Esophagus squamous epithelium (tissue), 5 donors: ENCODE measurements around the gene DCC. TPM values are rescaled to one million over a fixed set of nuclear protein-coding genes. Genes with fewer than 3 reads are reported as not detected.

Experiments used
- DNase-seq: peaks from one replicate; lab custom pipeline; 2025; lab: John Stamatoyannopoulos, UW
- H3K27ac ChIP-seq, 4 donors: fragments of 200-600 bp; sonication (generic); one replicate each; pipeline ENCODE4 v1.5.1; 2016 to 2019; ENCODE audit warnings: mild to moderate bottlenecking in 1 of 4
- H3K27me3 ChIP-seq, 4 donors: fragments of 200-600 bp; sonication (generic); 1 replicate in 3 of 4; 2 replicates in 1 of 4; pipeline versions ENCODE4 v1.5.1 to v1.6.0; 2017 to 2021; ENCODE audit warnings: antibody characterized with exemption in 1 of 4
- H3K36me3 ChIP-seq, 3 donors: fragments of 200-600 bp; sonication (generic); one replicate each; pipeline ENCODE4 v1.5.1; 2016 to 2019
- H3K4me1 ChIP-seq, 3 donors: fragments of 200-600 bp; sonication (generic); one replicate each; pipeline ENCODE4 v1.5.1; 2017 to 2019
- H3K4me3 ChIP-seq, 4 donors: fragments of 200-600 bp; sonication (generic); 1 replicate in 3 of 4; 2 replicates in 1 of 4; pipeline ENCODE4 v1.5.1; 2016 to 2019; ENCODE audit warnings: mild to moderate bottlenecking in 2 of 4, moderate library complexity in 1 of 4
- H3K9me3 ChIP-seq, 3 donors: fragments of 200-600 bp; sonication (generic); one replicate each; pipeline ENCODE4 v1.5.1; 2016 to 2019
- CTCF ChIP-seq, 6 experiments: fragments of 450-650 bp in 4 of 6; fragments of 200-600 bp in 2 of 6; sonication (generic) in 2 of 6; IDR thresholded peaks; one replicate each; pipeline ENCODE4 v1.5.1; 2016 to 2019; ENCODE audit warnings: antibody characterized with exemption in 6 of 6, mild to moderate bottlenecking in 4 of 6, moderate library complexity in 4 of 6
- POLR2A ChIP-seq, 4 donors: fragments of 450-650 bp; IDR thresholded peaks; one replicate each; pipeline ENCODE4 v1.6.1; 2017; ENCODE audit warnings: antibody characterized with exemption in 4 of 4, mild to moderate bottlenecking in 4 of 4, moderate library complexity in 3 of 4
- WGBS, 2 donors: methylation state at CpG; one replicate each; pipeline ENCODE4 v1.1.5; 2018; 5-methylcytosine and 5-hydroxymethylcytosine counted together
- intact Hi-C: fragments of 100-400 bp; cut with DNase I; formaldehyde crosslinking; loops from one replicate; pipeline ENCODE4 v1.15.0; 2022
- total RNA-seq, 4 donors: library from RNA; depleted of rRNA; stranded (reverse); fragments of >200 nt; gene quantifications; one replicate each; pipeline ENCODE4 v1.1.0, GENCODE V29; 2016
- donor health status: DM: yes; HTN: yes; CAD: no.

The DCC gene
- total RNA-seq, 4 donors from 2014 or later: 0.06 to 0.95 TPM; not detected in 2

- 46 to 62% methylated on average over 1 of the region's 1 CpG for WGBS, 2 donors
- TF ChIP-seq POLR2A (IDR thresholded peaks at IDR 0.05) (no peak), CTCF (IDR thresholded peaks at IDR 0.05) (no peak)
- Histone ChIP-seq H3K27me3 (no peaks in the 10 kb centered on the region), H3K36me3 (no peaks in the 10 kb centered on the region), H3K4me3 (no peak overlapping the region), H3K27ac (no peak overlapping the region), H3K9me3 (no peaks in the 10 kb centered on the region), H3K4me1 (no peaks in the 10 kb centered on the region)
- intact Hi-C loops: no loop called here
- no peak for DNase-seq
Measured at GRCh38 chr18:52426462-52426861, 86.5 kb downstream of the DCC start.

GRCh38 chr18:52427521-52428175 is 87.7 kb downstream of the DCC start:
- H3K4me1 ChIP-seq: no peaks in the 10 kb centered on the region
- no peak for TF ChIP-seq CTCF (IDR thresholded peaks at IDR 0.05)
- H3K4me3 ChIP-seq: no peak overlapping the region
- H3K27me3 ChIP-seq: no peaks in the 10 kb centered on the region
- no peak overlapping the region for H3K27ac ChIP-seq
- no peak for DNase-seq
- intact Hi-C loops: no loop called here
- 59 to 64% methylated on average over 4 of the region's 4 CpGs for WGBS, 2 donors
- no peaks in the 10 kb centered on the region for H3K9me3 ChIP-seq
- H3K36me3 ChIP-seq: no peaks in the 10 kb centered on the region

GRCh38 chr18:52431683-52432082 is 91.7 kb downstream of the DCC start:
- WGBS, 2 donors: 54% methylated on average over 5 of the region's 5 CpGs

GRCh38 chr18:52433797-52434196 is 93.8 kb downstream of the DCC start:
- no peaks in the 10 kb centered on the region for H3K9me3 ChIP-seq
- H3K36me3 ChIP-seq: no peaks in the 10 kb centered on the region
- H3K4me3 ChIP-seq: no peak overlapping the region
- TF ChIP-seq POLR2A (IDR thresholded peaks at IDR 0.05) (no peak), CTCF (IDR thresholded peaks at IDR 0.05) (no peak)
- DNase-seq: no peak
- no peaks in the 10 kb centered on the region for H3K27me3 ChIP-seq
- no peaks in the 10 kb centered on the region for H3K4me1 ChIP-seq
- intact Hi-C loops: no loop called here
- H3K27ac ChIP-seq: no peak overlapping the region

More at GRCh38 chr18:52431683-52432082, 91.7 kb downstream of the DCC start:
- no peaks in the 10 kb centered on the region for H3K9me3 ChIP-seq
- no peak overlapping the region for H3K4me3 ChIP-seq
- H3K27ac ChIP-seq: no peak overlapping the region
- no peaks in the 10 kb centered on the region for H3K36me3 ChIP-seq
- TF ChIP-seq POLR2A (IDR thresholded peaks at IDR 0.05) (no peak), CTCF (IDR thresholded peaks at IDR 0.05) (no peak)
- intact Hi-C loops: no loop called here
- H3K27me3 ChIP-seq: no peaks in the 10 kb centered on the region
- no peak for DNase-seq
- no peaks in the 10 kb centered on the region for H3K4me1 ChIP-seq

GRCh38 chr18:52435301-52435700 is 95.3 kb downstream of the DCC start:
- Histone ChIP-seq H3K4me3 (no peak overlapping the region), H3K27ac (no peak overlapping the region), H3K9me3 (no peaks in the 10 kb centered on the region), H3K27me3 (no peaks in the 10 kb centered on the region), H3K36me3 (no peaks in the 10 kb centered on the region), H3K4me1 (no peaks in the 10 kb centered on the region)
- TF ChIP-seq CTCF (IDR thresholded peaks at IDR 0.05) (no peak), POLR2A (IDR thresholded peaks at IDR 0.05) (no peak)
- intact Hi-C loops: no loop called here
- 40 to 54% methylated on average over 7 of the region's 7 CpGs for WGBS, 2 donors
- DNase-seq: no peak
